Activated naive CD8-positive, alpha-beta T cell treated with anti-CD3 and anti-CD28 coated beads, Interleukin-2, amount 50 U/mL, for 24 hours (primary cell): ENCODE results near the gene SCYL2.
"Not testable (repeated sequence)": the region's sequence is repeated elsewhere in the genome, so short reads cannot be mapped to it uniquely, and the experiment has no call there.

ENCODE experiments used
- ATAC-seq: fragments of 150-1000 bp; cut with Tn5 transposase; one replicate; pipeline ENCODE4 v1.10.0; 2021
- DNase-seq: peaks from one replicate; pipeline ENCODE4 v3.0.0; 2021
- H3K27ac Mint-ChIP-seq: one replicate; pipeline ENCODE4 v1.8.0; 2021; ENCODE audit warnings: mild to moderate bottlenecking, mixed read lengths
- H3K27me3 Mint-ChIP-seq: one replicate; pipeline ENCODE4 v1.8.0; 2021; ENCODE audit warnings: mixed read lengths
- H3K36me3 Mint-ChIP-seq: one replicate; pipeline ENCODE4 v1.8.0; 2021; ENCODE audit warnings: low read depth, mixed read lengths
- H3K4me1 Mint-ChIP-seq: one replicate; pipeline ENCODE4 v1.8.0; 2021; ENCODE audit warnings: mixed read lengths
- H3K4me3 Mint-ChIP-seq: one replicate; pipeline ENCODE4 v1.8.0; 2021; ENCODE audit warnings: mild to moderate bottlenecking, moderate library complexity, mixed read lengths
- H3K9me3 Mint-ChIP-seq: one replicate; pipeline ENCODE4 v1.8.0; 2021; ENCODE audit warnings: mixed read lengths

SCYL2 gene

GRCh38 chr12:100266835-100267602 is at the start of gene SCYL2, which contains the start of gene DEPDC4:
TSS of gene SCYL2 (plus strand) at chr12:100267177. CDS start at chr12:100282971, 15,794 bp downstream.
TSS of gene DEPDC4 (minus strand) at chr12:100267079. CDS start at chr12:100267076, 3 bp downstream.
- no peaks in the 10 kb centered on the region for H3K27me3 Mint-ChIP-seq
- H3K9me3 Mint-ChIP-seq, result no peaks in the 10 kb centered on the region
- peak within 1 kb of the TSS; percentile 96 for H3K27ac Mint-ChIP-seq
- peak; percentile 87 for ATAC-seq
- DNase-seq, result peak; percentile 91
- no peaks in the 10 kb centered on the region for H3K36me3 Mint-ChIP-seq
- peaks cover 31% of the 10 kb centered on the region for H3K4me1 Mint-ChIP-seq
- peak within 1 kb of the TSS; percentile 97 for H3K4me3 Mint-ChIP-seq

GRCh38 chr12:100219328-100220109 is 47.5 kb upstream of the SCYL2 start:
- no peak overlapping the region for H3K27ac Mint-ChIP-seq
- no peaks in the 10 kb centered on the region for H3K9me3 Mint-ChIP-seq
- ATAC-seq (no peak), DNase-seq (no peak)
- no peaks in the 10 kb centered on the region for H3K27me3 Mint-ChIP-seq
- H3K4me3 Mint-ChIP-seq, result no peak overlapping the region
- peaks cover 17% of the 10 kb centered on the region for H3K36me3 Mint-ChIP-seq
- no peaks in the 10 kb centered on the region for H3K4me1 Mint-ChIP-seq

GRCh38 chr12:100221523-100221922 is 45.5 kb upstream of the SCYL2 start:
- no peak overlapping the region for H3K4me3 Mint-ChIP-seq
- H3K9me3 Mint-ChIP-seq, result no peaks in the 10 kb centered on the region
- H3K4me1 Mint-ChIP-seq, result no peaks in the 10 kb centered on the region
- H3K27me3 Mint-ChIP-seq, result no peaks in the 10 kb centered on the region
- H3K27ac Mint-ChIP-seq, result no peak overlapping the region
- ATAC-seq (no peak), DNase-seq (no peak)
- H3K36me3 Mint-ChIP-seq, result peaks cover 17% of the 10 kb centered on the region

- peaks cover 17% of the 10 kb centered on the region for H3K36me3 Mint-ChIP-seq
- ATAC-seq, H3K9me3 Mint-ChIP-seq, H3K27ac Mint-ChIP-seq, H3K4me1 Mint-ChIP-seq, DNase-seq, H3K27me3 Mint-ChIP-seq, H3K4me3 Mint-ChIP-seq: not testable (repeated sequence)
Observed at GRCh38 chr12:100222173-100222572, 44.8 kb upstream of the SCYL2 start.

- no peak for ATAC-seq
Observed at GRCh38 chr12:100225491-100225890, 41.5 kb upstream of the SCYL2 start.

GRCh38 chr12:100229036-100229635 is 37.8 kb upstream of the SCYL2 start:
- DNase-seq, result no peak
- no peak overlapping the region for H3K27ac Mint-ChIP-seq
- no peak overlapping the region for H3K4me3 Mint-ChIP-seq

More at GRCh38 chr12:100225491-100225890, 41.5 kb upstream of the SCYL2 start:
- Mint-ChIP-seq H3K27me3 (no peaks in the 10 kb centered on the region), H3K9me3 (no peaks in the 10 kb centered on the region), H3K4me1 (no peaks in the 10 kb centered on the region), H3K4me3 (no peak overlapping the region), H3K36me3 (peaks cover 10% of the 10 kb centered on the region), H3K27ac (no peak overlapping the region)
- DNase-seq, result no peak

GRCh38 chr12:100229876-100230275 is 37.1 kb upstream of the SCYL2 start:
- Mint-ChIP-seq H3K36me3 (peaks cover 4% of the 10 kb centered on the region), H3K4me1 (no peaks in the 10 kb centered on the region), H3K4me3 (no peak overlapping the region), H3K27me3 (no peaks in the 10 kb centered on the region), H3K9me3 (no peaks in the 10 kb centered on the region), H3K27ac (no peak overlapping the region)
- DNase-seq (no peak), ATAC-seq (no peak)

More at GRCh38 chr12:100229036-100229635, 37.8 kb upstream of the SCYL2 start:
- no peaks in the 10 kb centered on the region for H3K4me1 Mint-ChIP-seq
- ATAC-seq, result peak; percentile 59
- no peaks in the 10 kb centered on the region for H3K9me3 Mint-ChIP-seq
- peaks cover 4% of the 10 kb centered on the region for H3K36me3 Mint-ChIP-seq
- H3K27me3 Mint-ChIP-seq, result no peaks in the 10 kb centered on the region

- not testable (repeated sequence) for H3K4me3 Mint-ChIP-seq, H3K36me3 Mint-ChIP-seq, ATAC-seq
Observed at GRCh38 chr12:100231873-100232272, 35.1 kb upstream of the SCYL2 start.

GRCh38 chr12:100234166-100234565 is 32.8 kb upstream of the SCYL2 start:
- Mint-ChIP-seq H3K9me3 (no peaks in the 10 kb centered on the region), H3K27ac (no peak overlapping the region), H3K4me1 (no peaks in the 10 kb centered on the region), H3K4me3 (no peak overlapping the region), H3K27me3 (no peaks in the 10 kb centered on the region), H3K36me3 (no peaks in the 10 kb centered on the region)
- no peak for DNase-seq
- ATAC-seq, result no peak

More at GRCh38 chr12:100231873-100232272, 35.1 kb upstream of the SCYL2 start:
- H3K4me1 Mint-ChIP-seq, H3K27ac Mint-ChIP-seq, H3K27me3 Mint-ChIP-seq, H3K9me3 Mint-ChIP-seq, DNase-seq: not testable (repeated sequence)

- H3K27me3 Mint-ChIP-seq, result no peaks in the 10 kb centered on the region
- no peaks in the 10 kb centered on the region for H3K36me3 Mint-ChIP-seq
- DNase-seq (no peak), ATAC-seq (no peak)
- no peak overlapping the region for H3K4me3 Mint-ChIP-seq
- no peak overlapping the region for H3K27ac Mint-ChIP-seq
- no peaks in the 10 kb centered on the region for H3K4me1 Mint-ChIP-seq
- no peaks in the 10 kb centered on the region for H3K9me3 Mint-ChIP-seq
Observed at GRCh38 chr12:100234591-100235304, 32.2 kb upstream of the SCYL2 start.

- Mint-ChIP-seq H3K4me1 (no peaks in the 10 kb centered on the region), H3K4me3 (no peak overlapping the region), H3K27ac (no peak overlapping the region), H3K27me3 (no peaks in the 10 kb centered on the region), H3K36me3 (no peaks in the 10 kb centered on the region), H3K9me3 (no peaks in the 10 kb centered on the region)
- DNase-seq, result no peak
- ATAC-seq, result no peak
Observed at GRCh38 chr12:100238801-100239200, 28.2 kb upstream of the SCYL2 start.

GRCh38 chr12:100239589-100239988 is 27.4 kb upstream of the SCYL2 start:
- H3K27ac Mint-ChIP-seq, result no peak overlapping the region
- no peak overlapping the region for H3K4me3 Mint-ChIP-seq
- no peaks in the 10 kb centered on the region for H3K9me3 Mint-ChIP-seq
- H3K27me3 Mint-ChIP-seq, result no peaks in the 10 kb centered on the region
- ATAC-seq, result no peak
- H3K4me1 Mint-ChIP-seq, result no peaks in the 10 kb centered on the region
- H3K36me3 Mint-ChIP-seq, result no peaks in the 10 kb centered on the region
- no peak for DNase-seq

- Mint-ChIP-seq H3K36me3 (no peaks in the 10 kb centered on the region), H3K27me3 (no peaks in the 10 kb centered on the region), H3K9me3 (no peaks in the 10 kb centered on the region), H3K4me1 (no peaks in the 10 kb centered on the region), H3K27ac (no peak overlapping the region), H3K4me3 (no peak overlapping the region)
- DNase-seq (no peak), ATAC-seq (no peak)
Observed at GRCh38 chr12:100243137-100243536, 23.8 kb upstream of the SCYL2 start.

- Mint-ChIP-seq H3K27me3 (no peaks in the 10 kb centered on the region), H3K4me3 (no peak overlapping the region), H3K9me3 (no peaks in the 10 kb centered on the region), H3K4me1 (no peaks in the 10 kb centered on the region), H3K36me3 (no peaks in the 10 kb centered on the region), H3K27ac (no peak overlapping the region)
- ATAC-seq (no peak), DNase-seq (no peak)
Observed at GRCh38 chr12:100247765-100248164, 19.2 kb upstream of the SCYL2 start.
